Stimulated activated CD8-positive, alpha-beta memory T cell treated with anti-CD3 and anti-CD28 coated beads, Interleukin-12 subunit alpha, Interleukin-12 subunit beta, amount 100 ng/mL, for 4 hours (primary cell): ENCODE results near the gene UBE2A.

Experiments
- DNase-seq: peaks from one replicate; pipeline ENCODE4 v3.0.0-alpha.2; 2020; ENCODE audit warnings: low read depth

Gene UBE2A

GRCh38 chrX:119607018-119607389 lies 32.6 kb downstream of the UBE2A start:
- DNase-seq: no peak

- DNase-seq: no peak
Observed at GRCh38 chrX:119614776-119615175, 40.4 kb downstream of the UBE2A start.

GRCh38 chrX:119617517-119618164 lies 43.3 kb downstream of the UBE2A start:
- DNase-seq: no peak

DNA sequence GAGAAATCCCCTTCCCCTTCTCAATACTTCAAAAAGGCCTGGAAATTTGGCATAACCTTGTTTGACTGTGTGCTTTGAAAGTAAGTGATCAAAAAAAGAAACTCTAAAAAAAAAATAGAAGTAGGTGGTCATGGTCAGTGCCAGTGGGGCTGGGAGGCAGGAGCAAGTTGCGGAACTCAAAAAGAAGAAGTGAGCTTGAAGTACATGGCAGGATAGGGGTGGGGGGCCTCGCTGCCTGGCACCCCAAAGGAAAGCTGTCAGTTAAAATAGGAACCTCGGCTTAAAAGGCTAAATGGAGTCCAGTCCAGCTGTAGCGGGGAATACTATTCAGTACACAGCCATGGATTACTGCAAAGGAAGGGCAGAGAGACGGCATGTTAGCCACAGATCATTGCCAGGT lies 44.1 kb downstream of the UBE2A start:
- DNase-seq: no peak

DNA sequence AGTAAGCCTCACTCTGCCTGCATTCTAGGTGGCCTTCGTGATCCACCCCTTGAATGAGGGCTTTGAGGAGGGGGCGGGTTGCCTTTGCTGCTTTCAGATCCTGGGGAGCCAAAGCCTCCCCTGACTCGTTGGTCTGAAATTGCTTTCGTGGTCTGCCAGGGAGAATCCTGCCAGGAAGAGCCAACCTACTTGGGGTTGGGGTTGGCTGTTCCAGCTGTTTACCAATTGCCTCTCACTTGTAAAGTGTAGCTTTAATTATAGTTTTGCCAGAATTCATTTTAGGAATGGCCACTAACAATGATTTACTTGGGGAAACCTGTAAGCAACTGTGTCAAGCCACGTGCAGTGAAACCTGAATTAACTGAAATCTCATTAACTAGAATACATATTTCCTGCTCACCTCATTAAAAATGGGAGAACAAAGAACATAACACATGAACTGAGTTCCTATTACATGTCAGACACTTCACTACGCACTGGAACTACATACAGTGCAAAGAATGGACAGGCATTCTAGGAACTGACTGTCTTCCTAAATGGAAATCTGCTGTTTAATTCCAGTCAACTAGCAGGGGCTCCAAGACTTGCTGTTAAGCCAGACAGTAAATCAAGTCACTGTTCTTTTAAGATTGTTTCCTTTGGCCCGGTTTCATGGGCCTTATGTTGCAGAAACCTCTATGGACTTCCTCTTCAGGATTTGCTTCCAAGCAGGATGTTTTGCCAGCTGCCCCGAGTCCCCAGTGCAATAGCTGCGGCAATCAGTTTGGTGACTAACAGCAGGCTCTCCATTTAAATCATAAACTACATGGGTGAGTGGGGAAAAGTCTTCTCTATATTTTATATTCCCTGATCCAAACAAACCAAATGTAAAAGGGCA lies 48.2 kb downstream of the UBE2A start:
- DNase-seq: no peak

DNA sequence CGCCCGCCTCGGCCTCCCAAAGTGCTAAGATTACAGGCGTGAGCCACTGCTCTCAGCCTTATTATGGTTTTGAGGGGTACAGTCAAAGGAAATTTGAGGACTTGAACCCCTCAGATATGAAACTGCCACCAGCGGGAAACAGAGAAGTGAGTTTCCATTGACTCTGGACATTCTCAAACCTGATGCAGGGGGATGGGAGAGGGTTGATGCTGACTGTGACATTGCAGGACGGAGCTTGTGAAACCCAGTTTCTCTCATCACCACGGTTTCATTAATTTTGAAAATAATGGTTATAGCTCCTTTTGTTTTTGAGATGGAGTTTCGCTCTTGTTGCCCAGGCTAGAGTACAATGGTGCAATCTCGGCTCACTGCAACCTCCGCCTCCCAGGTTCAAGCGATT lies 50.1 kb downstream of the UBE2A start:
- no peak for DNase-seq

GRCh38 chrX:119624951-119625668 lies 50.7 kb downstream of the UBE2A start:
- DNase-seq: no peak

DNA sequence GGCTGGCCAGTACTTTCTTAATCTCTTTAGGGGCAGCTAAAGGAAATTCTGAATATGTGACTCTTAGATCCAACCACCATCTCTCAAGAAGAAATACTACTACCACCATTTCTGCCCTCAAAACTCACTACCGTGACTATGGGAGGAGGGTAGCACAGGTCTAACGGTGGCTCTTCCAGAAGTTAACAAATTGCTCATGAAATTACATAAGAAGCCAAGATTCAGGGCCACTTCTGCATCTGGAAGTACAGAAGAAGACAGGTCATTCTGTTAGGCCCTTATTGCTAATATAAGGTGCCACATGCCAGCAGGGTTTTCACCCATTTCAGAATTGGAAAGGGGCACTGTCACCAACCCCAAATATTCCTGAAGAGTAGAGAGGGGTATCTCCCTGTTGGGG lies 51.5 kb downstream of the UBE2A start:
- no peak for DNase-seq
